Osteoblast (primary cell): Measurements from ENCODE around the gene ZDHHC8. TPM values are rescaled to one million over a fixed set of nuclear protein-coding genes. Genes with fewer than 3 reads are reported as not detected.

Experiments used
- DNase-seq: peaks from one replicate; pipeline ENCODE4 v3.0.0; 2011; ENCODE audit warnings: low spot score, mixed read lengths; ENCODE audit not compliant: insufficient read length; ENCODE audit errors: missing footprints
- H2AFZ ChIP-seq: 2 replicates; pipeline ENCODE4 v1.6.0; 2011; ENCODE audit warnings: mild to moderate bottlenecking, low read length
- H3K27ac ChIP-seq: 2 replicates; pipeline ENCODE4 v1.5.1; 2011; ENCODE audit warnings: mild to moderate bottlenecking, low read depth, low read length, moderate library complexity
- H3K27me3 ChIP-seq: 2 replicates; pipeline ENCODE4 v1.6.0; 2012; ENCODE audit warnings: mild to moderate bottlenecking, control low read depth, inconsistent platforms, low read length, moderate library complexity; ENCODE audit not compliant: insufficient read depth
- H3K36me3 ChIP-seq: 2 replicates; pipeline ENCODE4 v1.5.1; 2011; ENCODE audit warnings: mild to moderate bottlenecking, low read length, control low read depth, moderate library complexity; ENCODE audit not compliant: insufficient read depth
- H3K4me1 ChIP-seq: 2 replicates; pipeline ENCODE4 v1.5.1; 2011; ENCODE audit warnings: mild to moderate bottlenecking, low read length, control low read depth, moderate library complexity; ENCODE audit not compliant: insufficient read depth
- H3K4me2 ChIP-seq: 2 replicates; pipeline ENCODE4 v1.6.0; 2011; ENCODE audit warnings: mild to moderate bottlenecking, low read length; ENCODE audit not compliant: insufficient read depth
- H3K4me3 ChIP-seq: fragments of 200-600 bp; sonication (generic); 3 replicates; pipeline ENCODE4 v1.5.1; 2012; ENCODE audit warnings: mild to moderate bottlenecking, low read length, inconsistent platforms; ENCODE audit not compliant: insufficient read depth
- H3K79me2 ChIP-seq: 2 replicates; pipeline ENCODE4 v1.6.0; 2012; ENCODE audit warnings: mild to moderate bottlenecking, low read length, control low read depth, inconsistent platforms; ENCODE audit not compliant: insufficient read depth
- H3K9me3 ChIP-seq: 2 replicates; pipeline ENCODE4 v1.5.1; 2011; ENCODE audit warnings: low read depth, low read length, control low read depth
- H4K20me1 ChIP-seq: 2 replicates; pipeline ENCODE4 v1.6.0; 2012; ENCODE audit warnings: mild to moderate bottlenecking, low read length, control low read depth; ENCODE audit not compliant: insufficient read depth
- total RNA-seq: library from RNA; depleted of rRNA; stranded (reverse); fragments of >200 nt; gene quantifications from 2 replicates; pipeline ENCODE4 v1.2.3, GENCODE V29; 2012
- TF ChIP-seq, protein P1 (sequence below): IDR thresholded peaks from 2 replicates; pipeline ENCODE4 v1.5.1; 2011; ENCODE audit warnings: mild to moderate bottlenecking, low read depth, low read length, moderate library complexity; ENCODE audit errors: extremely low read depth

ZDHHC8 gene
- total RNA-seq, 1 donor: 9.8 TPM

- Histone ChIP-seq H3K4me1 (no peaks in the 10 kb centered on the region), H3K27ac (no peak overlapping the region), H3K4me3 (no peak overlapping the region), H3K4me2 (no peak overlapping the region), H3K9me3 (no peaks in the 10 kb centered on the region), H3K36me3 (no peaks in the 10 kb centered on the region), H4K20me1 (no peaks in the 10 kb centered on the region), H3K27me3 (no peaks in the 10 kb centered on the region), H2AFZ (no peak overlapping the region), H3K79me2 (no peaks in the 10 kb centered on the region)
- DNase-seq: no peak
- TF ChIP-seq, protein P1, sequence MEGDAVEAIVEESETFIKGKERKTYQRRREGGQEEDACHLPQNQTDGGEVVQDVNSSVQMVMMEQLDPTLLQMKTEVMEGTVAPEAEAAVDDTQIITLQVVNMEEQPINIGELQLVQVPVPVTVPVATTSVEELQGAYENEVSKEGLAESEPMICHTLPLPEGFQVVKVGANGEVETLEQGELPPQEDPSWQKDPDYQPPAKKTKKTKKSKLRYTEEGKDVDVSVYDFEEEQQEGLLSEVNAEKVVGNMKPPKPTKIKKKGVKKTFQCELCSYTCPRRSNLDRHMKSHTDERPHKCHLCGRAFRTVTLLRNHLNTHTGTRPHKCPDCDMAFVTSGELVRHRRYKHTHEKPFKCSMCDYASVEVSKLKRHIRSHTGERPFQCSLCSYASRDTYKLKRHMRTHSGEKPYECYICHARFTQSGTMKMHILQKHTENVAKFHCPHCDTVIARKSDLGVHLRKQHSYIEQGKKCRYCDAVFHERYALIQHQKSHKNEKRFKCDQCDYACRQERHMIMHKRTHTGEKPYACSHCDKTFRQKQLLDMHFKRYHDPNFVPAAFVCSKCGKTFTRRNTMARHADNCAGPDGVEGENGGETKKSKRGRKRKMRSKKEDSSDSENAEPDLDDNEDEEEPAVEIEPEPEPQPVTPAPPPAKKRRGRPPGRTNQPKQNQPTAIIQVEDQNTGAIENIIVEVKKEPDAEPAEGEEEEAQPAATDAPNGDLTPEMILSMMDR: no peak
These were observed 44.9 kb downstream of the ZDHHC8 start for GRCh38 chr22:20176421-20177085.

DNA sequence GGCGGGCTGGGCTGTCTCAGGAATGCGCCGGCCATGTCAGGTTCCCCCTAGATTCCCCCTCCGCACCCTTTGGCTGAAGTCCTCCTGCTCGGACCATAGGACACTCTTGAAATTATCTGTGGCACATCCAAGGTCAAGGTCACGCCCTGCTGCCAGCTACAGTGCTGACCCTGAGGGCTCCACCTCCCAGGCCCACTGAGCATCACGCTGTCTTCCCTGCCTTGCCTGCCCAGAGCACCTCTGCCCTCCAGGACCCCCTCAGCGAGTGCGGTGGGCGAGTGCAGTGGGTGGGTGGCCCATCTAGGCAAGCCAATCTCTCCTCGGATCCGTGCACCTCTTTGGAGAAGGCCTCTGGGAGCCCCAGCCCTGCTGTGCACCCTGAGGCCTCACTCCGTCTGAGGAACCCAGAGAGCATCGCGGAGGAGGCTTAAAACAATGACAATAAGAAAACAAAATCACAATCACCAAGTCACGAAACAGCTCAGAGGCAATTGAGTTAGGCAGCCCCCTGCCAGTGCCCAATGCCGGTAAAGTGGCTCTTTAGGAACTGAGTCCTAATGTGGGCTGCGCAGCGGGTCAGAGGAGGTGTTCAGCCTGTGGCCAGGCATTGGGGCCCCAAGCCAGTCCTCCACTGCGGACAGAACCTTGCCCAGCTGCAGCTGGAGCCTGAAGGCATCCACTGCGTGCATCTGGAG is 45.8 kb downstream of the ZDHHC8 start:
- DNase-seq: no peak
- Histone ChIP-seq H3K27ac (no peak overlapping the region), H3K9me3 (no peaks in the 10 kb centered on the region), H3K4me1 (no peaks in the 10 kb centered on the region), H3K36me3 (no peaks in the 10 kb centered on the region), H2AFZ (no peak overlapping the region), H3K79me2 (no peaks in the 10 kb centered on the region), H3K4me3 (no peak overlapping the region), H3K27me3 (no peaks in the 10 kb centered on the region), H4K20me1 (no peaks in the 10 kb centered on the region), H3K4me2 (no peak overlapping the region)
- TF ChIP-seq, protein P1: no peak

DNA sequence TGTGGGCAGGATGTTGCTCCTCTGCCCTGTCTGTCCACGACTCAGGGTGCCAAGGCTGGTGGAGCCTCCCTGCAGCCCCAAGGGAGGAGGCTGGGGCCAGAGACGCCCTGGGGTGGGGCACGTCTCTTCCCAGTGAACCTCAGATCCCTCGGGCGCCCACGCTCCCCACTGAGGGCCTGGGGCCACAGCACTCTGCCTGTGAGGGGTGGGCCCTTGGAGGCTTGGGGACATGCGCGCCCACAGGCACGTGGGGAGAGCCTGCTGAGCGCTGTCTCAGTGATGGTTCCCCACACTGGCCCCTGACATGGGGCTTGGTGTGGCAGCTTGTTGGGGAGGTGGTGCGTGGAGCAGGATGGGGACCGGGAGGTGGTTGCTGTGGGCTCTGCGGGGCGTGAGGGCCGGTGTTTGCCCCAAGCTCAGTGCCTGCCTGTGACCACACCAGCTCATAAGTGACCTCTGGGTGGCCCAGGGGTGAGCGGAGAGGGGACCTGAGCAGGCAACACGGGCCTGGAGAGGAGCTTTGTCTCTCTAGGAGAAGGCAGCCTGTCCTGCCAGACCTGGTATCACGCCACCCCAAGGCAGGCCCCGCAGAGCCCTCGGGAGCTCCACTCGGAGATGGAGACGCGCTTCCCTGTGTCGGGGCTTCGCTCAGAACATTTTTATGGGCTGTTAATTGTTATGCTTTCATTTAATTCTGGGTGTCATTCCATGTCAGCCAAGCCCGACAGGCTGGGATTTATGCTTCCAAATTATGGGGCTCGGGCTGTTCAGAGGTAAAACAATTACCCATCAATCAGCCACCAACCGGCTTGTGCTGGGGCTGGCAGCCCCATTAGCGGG is 46.7 kb downstream of the ZDHHC8 start:
- no peak overlapping the region for H2AFZ ChIP-seq
- no peak for DNase-seq
- H4K20me1 ChIP-seq: no peaks in the 10 kb centered on the region
- H3K36me3 ChIP-seq: no peaks in the 10 kb centered on the region
- H3K79me2 ChIP-seq: no peaks in the 10 kb centered on the region
- H3K4me1 ChIP-seq: no peaks in the 10 kb centered on the region
- H3K4me3 ChIP-seq: no peak overlapping the region
- no peaks in the 10 kb centered on the region for H3K9me3 ChIP-seq
- no peak overlapping the region for H3K27ac ChIP-seq
- TF ChIP-seq, protein P1: no peak
- H3K4me2 ChIP-seq: no peak overlapping the region
- no peaks in the 10 kb centered on the region for H3K27me3 ChIP-seq

DNA sequence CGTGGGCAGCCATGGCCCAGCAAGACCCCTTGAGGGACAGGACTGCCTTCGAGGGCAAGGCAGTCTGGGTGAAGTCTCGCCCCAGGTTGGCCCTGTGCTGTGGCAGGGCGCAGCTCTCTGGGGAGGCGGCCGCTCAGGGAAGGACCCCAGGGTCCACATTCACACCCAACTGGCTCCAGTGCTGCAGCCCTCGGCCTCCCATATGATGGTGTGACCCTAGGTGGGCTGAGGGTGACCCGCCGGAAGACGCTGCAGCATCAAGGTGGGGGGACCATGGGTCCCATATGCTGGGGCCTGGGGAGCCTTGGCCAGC is 47.3 kb downstream of the ZDHHC8 start:
- H3K27me3 ChIP-seq: no peaks in the 10 kb centered on the region
- no peak overlapping the region for H3K4me2 ChIP-seq
- H4K20me1 ChIP-seq: no peaks in the 10 kb centered on the region
- no peak overlapping the region for H3K4me3 ChIP-seq
- no peaks in the 10 kb centered on the region for H3K9me3 ChIP-seq
- DNase-seq: no peak
- H3K4me1 ChIP-seq: no peaks in the 10 kb centered on the region
- TF ChIP-seq, protein P1: no peak
- no peak overlapping the region for H2AFZ ChIP-seq
- H3K27ac ChIP-seq: no peak overlapping the region
- no peaks in the 10 kb centered on the region for H3K79me2 ChIP-seq
- no peaks in the 10 kb centered on the region for H3K36me3 ChIP-seq
